Fibroblast of skin of left biceps (primary cell): ENCODE data around the gene HMGCL.
A peak's percentile ranks its signal among the peaks of the same experiment; 100 is the strongest.
"Not testable (repeated sequence)": the region's sequence is repeated elsewhere in the genome, so short reads cannot be mapped to it uniquely, and the experiment has no call there.

Experiments
- DNase-seq, 2 experiments: peaks; one replicate each; pipeline ENCODE4 v3.0.0-alpha.2; 2013; ENCODE audit warnings: low read depth in 2 of 2

HMGCL gene

DNA sequence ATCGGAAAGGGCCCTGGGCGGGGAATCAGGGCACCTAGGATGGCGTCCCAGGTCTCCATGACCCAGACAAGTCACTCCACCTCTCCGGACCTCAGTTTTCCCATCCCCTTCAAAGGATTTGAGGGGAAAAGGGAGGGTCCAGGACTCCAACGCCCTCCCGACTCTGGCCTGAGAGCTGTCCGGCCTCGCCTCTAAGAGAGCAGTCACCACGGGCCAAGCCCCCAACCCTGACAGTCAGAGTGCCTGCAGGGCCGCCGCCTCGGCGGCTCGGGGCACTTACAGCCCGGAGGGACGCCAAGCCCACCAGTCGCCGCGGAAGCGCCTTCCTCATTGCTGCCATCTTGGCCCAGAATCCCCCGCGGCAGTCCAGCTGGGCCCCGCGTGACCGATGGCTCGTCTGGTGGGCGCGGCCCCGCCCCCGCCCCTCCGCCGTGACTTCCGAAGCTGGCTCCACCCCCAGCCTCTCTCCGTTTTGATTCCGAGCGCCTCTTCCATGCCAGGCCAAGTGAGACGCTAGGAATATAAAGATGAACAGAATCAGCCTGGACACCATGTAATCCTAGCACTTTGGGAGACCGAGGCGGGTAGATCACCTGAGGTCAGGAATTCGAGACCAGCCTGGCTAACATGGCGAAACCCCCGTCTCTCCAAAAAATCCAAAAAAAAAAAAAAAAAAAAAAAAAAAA lies at the start of gene HMGCL:
Gene HMGCL (minus strand): TSS at position 354 of the 686 bp plus-strand sequence. CDS start 14 bp downstream, at position 340.
- DNase-seq, result peak; percentile 57 to 62

DNA sequence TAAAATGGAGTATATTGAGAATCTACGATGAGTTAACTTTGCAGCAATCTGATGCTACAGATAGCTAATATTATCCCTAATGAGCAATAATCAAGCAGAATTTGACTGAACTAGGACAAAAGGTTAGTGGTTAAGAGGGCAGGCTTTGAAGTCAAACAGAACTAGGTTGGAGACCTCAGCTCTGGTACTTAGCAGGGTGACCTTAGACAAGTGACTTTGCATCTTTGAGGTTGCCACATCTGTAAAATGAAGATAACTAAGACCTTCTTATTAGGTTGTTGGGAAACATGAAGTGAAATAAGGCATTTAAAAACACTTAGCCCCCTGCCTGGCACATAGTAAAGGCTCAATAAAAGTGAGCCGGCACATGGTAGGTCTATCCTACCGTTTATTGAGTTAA lies 47.2 kb upstream of the HMGCL start:
- no peak for DNase-seq

DNA sequence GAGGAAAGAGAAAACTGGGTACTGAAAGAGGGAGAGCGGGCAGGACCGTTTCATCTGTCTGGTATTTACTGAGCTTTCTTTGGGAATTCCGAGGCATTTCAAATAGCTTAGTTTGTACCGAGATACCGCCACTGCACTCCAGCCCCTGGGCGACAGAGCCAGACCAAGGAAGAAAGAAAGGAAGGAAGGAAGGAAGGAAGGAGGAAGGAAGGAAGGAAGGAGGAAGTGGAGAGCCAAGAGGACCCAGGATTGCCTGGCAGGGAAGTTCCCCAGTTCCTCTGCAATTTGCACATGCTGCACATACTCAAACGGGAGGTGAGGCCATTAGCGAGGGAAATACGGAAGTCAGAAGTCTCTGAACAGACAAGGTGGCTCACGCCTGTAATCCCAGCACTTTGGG lies 43.8 kb upstream of the HMGCL start:
- no peak for DNase-seq

DNA sequence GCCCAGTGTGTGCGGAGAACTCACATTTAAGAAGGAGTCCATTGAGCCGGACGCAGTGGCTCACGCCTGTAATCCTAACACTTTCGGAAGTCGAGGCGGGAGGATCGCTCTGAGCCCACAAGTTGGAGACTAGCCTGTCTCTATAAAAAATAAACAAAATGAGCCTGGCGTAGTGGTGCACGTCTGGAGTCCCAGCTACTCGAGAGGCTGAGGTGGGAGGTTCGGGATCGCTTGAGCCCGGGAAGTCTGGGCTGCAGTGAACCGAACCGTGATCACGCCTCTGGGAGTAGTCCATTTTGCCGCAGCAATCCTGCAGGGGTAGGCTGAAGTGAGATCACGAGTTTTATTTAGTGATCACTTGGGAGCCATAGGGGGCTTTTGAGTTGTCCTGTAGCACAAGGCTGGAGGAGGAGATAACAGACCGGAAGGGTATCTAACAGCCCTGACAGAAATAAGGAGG lies 43.4 kb upstream of the HMGCL start:
- DNase-seq, result no peak

DNA sequence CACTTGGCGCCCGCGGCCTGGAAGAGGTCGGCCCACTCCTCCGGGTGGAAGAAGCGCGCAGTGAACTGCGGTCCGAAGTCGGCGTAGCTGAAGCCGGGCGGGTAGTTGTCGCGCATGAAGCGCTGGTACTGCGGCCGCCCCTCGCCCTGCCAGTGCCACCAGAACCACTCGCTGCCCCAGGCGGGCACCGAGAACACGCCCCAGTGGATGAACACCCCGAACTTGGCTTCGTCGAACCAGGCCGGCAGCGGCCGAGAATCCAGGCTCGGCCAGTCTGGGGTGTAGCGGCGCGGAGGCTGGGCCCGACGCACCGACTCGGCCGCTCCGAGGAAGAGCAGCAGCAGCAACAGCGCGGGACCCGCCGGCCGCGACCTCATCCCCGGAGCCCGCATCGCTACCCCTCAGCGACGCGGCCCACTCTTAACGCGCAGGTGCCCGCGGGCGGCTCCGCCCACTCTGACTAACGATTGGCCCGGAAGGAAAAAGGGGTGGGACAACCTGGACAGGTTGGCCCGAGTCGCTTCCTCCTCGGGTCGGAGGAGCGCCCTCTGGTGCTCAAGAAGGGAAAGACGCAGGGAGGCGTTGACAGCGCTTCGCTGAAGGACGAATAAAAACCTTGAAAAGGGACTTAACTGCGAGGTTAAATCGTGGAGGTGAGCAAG lies 42.8 kb upstream of the HMGCL start, which contains the start of gene FUCA1:
Gene FUCA1 (minus strand): TSS at position 396 of the 662 bp plus-strand sequence. CDS start 4 bp downstream, at position 392.
- peak; percentile 37 to 45 for DNase-seq

DNA sequence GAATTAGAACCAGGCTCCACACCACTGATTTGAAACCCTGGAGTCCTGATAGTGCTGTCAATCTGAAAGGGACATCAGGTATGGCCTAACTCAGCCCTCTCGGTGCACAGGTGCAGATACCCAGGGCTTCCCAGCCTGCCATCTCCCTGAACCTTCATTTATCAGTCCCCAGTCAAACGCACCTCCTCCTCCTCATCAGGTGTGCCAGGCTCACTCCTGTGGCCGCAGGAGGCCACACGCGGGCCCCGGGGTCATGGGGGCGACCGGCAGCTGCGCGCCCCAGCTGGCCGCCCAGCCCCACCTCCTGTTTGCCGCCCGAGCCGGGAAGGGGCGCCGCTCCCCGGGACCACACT lies 42.3 kb upstream of the HMGCL start:
- DNase-seq, result no peak

DNA sequence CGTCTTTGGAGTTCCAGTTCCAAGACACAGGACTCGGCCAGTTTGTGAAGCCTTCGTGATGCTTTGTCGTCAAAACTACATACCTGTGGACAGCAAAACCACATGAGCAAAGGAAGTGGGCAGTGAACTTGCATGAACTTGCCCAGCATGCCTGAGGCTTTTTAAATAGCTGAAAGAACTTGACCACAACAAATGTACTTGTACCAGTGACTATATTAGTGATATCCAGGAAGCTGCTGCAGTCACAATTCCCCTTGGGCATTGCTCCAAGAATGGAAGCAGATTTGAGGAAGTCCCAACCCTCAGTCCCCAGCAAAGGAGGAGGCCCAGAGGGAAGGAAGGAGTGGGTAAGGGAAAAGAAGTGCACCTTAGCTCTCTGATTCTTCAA lies 40.3 kb upstream of the HMGCL start:
- DNase-seq, result no peak

DNA sequence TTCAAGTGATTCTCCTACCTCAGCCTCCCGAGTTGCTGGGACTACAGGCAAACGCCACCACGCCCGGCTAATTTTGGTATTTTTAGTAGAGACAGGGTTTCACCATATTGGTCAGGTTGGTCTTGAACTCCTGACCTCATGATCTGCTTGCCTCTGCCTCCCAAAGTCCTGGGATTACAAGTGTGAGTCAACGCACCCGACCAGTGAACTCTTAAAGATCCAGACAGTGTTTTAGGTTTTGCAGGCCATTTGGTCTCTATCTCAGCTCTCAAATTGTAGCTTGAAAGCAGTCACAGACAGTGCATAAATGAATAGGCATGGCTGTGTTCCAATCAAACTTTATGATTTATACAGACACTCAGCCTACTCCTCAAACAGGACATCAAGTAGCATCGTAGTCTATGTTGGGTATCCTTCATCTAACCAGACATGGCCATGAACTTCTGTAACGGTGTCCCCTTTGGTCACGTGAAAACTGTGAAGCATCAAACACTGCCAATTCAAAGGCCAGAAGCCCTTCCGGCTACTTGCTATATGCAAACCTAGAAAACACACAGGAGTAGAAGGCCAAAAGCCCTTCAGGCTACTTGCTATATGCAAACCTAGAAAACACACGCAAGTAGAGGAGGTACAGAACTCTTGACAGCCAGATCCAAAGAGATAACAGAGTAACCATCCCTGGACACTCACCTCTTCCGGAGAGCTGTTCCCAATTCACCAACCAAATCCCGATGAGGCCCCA lies 39.7 kb upstream of the HMGCL start:
- no peak for DNase-seq

DNA sequence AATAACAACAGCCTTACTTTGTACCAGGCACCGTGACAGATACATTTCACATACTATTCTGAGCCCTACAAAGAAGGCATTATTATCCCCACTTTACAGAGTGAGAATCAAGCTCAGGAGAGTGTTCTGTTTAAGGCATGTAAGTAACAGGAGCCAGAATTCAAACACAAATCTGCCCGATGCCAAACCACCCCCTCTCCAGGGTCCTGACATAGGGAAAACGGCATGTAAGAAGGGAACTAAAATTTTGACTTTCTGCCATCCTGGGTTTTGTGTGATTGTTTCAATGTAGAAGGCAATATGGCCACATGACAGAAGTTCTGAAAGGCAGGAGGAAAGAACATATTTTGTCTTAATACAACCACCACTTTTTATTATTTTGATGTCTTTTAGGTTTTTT lies 37.4 kb upstream of the HMGCL start:
- DNase-seq, result no peak

DNA sequence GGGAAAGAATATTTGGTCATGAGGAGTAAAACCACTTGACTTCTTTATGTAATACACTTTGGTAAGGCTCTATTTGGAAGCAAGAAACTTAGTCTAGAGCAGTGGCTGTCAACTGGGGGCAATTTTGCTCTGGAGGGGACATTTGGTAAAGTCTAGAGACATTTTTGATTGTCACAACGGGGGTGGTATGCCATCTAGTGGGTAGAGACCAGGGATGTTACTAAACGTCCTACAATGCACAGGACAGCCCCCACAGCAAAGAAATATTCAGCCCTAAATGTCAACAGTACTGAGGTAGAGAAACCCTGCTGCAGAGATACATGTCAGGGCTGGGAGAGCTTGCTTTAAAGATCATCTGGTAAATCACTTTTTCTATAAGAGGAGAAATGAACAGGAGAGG lies 29.3 kb upstream of the HMGCL start:
- DNase-seq, result no peak

DNA sequence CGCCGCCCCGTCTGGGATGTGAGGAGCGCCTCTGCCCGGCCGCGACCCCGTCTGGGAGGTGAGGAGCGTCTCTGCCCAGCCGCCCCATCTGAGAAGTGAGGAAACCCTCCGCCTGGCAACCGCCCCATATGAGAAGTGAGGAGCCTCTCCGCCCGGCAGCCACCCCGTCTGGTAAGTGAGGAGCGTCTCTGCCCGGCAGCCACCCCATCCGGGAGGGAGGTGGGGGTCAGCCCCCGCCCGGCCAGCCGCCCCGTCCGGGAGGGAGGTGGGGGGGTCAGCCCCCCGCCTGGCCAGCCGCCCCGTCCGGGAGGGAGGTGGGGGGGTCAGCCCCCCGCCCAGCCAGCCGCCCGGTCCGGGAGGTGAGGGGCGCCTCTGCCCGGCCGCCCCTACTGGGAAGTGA lies 27.9 kb upstream of the HMGCL start:
- DNase-seq, result not testable (repeated sequence)

DNA sequence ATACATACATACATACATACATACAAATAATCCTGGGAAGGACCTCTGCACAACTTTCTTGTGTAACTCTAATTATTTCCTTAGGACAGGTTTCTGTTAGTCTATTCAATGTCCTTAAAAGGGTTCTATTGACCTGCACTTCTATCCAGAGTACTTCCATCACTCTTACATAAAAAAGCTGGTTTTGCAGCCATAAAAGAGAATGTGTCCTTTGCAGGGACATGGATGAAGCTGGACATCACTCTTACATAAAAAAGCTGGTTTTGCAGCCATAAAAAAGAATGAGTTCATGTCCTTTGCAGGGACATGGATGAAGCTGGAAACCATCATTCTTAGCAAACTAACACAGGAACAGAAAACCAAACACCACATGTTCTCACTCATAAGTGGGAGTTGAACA lies 26.2 kb upstream of the HMGCL start:
- not testable (repeated sequence) for DNase-seq

DNA sequence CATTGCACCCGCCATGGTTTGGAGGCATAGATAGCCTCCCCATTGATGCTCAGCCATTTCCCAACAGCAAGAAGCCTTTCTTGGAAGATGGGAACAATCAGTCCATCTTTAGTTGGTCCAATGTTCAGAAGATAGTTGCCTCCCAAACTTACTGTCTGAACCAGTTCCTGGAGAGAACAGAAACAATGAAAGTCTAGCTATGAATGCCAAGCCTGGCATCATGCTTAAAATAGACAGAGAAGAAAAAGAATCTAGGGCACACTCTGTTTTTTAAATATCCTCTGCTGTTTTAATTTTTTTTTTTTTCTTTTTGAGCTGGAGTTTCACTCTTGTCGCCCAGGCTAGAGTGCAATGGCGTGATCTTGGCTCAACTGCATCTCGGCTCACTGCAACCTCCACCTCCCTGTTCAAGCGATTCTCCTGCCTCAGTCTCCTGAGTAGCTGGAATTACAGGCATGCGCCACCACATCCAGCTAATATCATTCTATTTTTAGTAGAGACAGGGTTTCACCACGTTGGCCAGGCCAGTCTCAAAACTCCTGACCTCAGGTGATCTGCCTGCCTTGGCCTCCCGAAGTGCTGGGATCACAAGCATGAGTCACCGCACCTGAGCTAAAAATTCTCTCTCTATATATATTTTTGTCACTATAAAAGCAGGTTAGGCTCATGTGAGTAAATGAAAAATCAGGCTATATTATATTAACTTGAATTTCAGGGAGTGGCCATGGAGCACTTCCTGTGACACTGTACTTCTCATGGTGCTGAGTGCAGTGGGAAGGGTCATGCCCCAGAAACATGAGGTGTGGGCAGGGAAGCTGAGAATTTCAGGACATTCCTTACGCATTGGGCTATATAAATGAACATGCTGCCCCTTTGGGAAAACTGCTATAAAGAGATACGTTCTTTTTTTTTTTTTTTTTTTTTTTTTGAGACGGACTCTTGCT lies 23.7 kb upstream of the HMGCL start:
- no peak for DNase-seq

DNA sequence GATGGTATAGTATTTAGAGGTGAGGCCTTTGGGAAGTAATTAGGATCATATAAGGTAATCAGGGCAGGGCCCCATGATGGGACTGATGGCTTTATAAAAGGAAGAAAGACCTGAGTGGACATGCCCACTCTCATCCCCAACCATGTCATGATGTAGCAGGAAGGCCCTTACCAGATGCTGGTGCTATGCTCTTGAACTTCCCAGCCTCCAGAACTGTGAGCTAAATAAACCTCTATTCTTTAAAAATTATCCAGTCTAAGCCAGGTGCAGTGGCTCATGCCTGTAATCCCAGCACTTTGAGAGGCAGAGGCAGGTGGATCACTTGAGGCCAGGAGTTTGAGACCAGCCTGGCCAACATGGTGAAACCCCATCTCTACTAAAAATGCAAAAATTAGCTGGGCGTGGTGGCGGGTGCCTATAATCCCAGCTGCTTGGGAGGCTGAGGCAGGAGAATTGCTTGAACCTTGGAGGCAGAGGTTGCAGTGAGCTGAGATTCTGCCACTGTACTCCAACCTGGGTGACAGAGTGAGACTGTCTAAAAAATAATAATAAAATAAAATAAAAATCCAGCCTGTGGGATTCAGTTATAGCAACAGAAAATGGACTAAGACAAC lies 22.4 kb upstream of the HMGCL start:
- DNase-seq, result not testable (repeated sequence)

DNA sequence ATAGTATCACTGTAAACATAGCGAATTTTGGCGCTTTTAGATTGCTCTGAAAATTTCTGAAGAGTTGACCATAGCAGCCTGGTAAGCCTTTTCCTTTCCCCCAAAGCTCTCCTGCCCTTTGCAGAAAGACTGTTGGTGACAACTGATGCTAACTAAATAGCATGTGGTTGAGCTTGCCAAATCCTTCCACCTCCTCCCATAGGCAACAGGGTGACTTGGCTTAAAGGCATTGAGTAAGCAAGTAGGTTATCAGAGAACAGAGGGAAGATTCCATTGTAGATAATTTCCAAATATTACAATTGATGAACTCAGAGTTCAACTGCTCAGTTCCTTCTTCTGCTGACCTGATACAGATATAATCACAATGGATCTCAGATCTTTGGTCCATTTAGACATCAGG lies 19.9 kb upstream of the HMGCL start:
- DNase-seq, result no peak

DNA sequence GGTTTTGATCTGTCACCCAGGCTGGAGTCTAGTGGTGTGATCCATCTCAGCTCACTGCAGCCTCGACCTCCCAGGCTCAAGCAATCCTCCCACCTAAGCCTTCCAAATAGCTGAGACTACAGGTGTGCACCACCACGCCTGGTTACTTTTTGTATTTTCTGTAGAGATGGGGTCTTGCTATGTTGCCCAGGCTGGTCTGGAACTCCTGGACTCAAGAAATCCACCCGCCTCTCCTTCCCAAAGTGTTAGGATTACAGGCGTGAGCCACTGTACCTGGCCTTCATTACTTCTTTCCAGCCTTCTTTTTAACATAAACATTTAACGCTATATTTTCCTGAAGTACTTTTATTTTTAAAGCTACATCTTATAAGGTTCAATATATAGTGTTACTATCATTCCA lies 18.4 kb upstream of the HMGCL start:
- no peak for DNase-seq

DNA sequence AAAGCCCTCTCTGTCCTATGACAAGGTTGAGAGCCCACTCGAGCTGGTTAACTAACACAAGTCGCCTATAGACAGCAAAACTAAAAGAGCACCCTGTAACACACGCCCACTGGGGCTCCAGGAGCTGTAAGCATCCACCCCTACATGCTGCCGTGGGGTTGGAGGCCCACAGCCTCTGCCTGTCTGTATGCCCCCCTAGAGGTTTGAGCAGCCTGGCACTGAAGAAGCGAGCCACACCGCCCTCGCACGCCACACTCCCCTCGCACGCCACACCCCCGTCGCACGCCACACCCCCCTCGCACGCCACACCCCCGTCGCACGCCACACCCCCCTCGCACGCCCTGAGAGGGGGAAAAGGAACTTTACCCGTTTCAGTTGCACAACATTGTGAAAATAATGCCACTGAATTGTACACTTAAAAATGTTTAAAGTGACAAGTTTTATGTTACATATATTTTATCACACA lies 13.2 kb upstream of the HMGCL start:
- DNase-seq, result no peak

DNA sequence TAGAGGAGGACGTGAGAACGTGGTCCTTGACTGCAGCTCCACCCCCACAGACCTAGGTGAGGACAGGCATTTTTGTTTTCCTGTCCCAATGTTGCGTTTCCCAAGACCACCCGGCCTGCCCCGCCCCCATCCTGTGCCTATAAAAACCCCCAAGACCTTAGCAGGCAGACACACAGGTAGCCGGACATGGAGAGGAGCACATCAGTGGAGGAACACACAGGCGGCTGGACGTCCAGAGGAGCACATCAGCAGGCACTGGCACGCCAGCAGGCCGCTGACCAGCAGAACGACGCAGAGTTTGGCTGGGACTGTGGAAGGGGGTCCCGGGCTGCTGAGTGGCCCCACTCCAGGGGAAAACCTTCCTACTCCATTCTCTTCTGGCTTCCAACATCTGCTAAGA lies 12.7 kb upstream of the HMGCL start:
- no peak for DNase-seq

DNA sequence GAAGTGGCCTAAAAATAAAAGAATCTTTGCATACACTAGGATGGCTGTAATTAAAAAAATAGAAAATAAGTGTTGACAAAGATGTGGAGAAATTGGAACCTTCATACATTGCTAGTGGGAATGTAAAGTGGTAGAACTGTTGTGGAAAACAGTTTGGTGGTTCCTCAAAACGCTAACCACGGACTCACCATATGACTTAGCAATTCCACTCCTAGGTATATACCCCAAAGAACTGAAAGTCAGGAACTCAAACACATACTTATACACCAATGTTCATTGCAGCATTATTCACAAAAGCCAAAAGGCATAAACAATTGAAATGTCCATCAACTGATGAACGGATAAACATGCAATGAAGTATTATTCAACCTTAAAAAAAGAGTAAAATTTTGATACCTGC lies 10.8 kb upstream of the HMGCL start:
- DNase-seq, result no peak

DNA sequence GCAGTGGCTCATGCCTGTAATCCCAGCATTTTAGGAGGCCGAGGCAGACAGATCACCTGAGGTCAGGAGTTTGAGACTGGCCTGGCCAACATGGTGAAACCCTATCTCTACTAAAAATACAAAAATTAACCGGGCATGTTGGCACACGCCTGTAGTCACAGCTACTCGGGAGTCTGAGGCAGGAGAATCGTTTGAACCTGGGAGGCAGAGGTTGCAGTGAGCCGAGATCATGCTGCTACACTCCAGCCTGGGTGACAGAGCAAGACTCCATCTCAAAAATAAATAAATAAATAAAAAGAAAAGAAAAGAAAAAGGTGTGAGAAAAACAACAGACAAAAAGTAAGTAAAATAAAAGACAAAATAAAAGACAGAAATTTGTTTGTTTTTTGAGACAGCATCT lies 8.9 kb upstream of the HMGCL start:
- not testable (repeated sequence) for DNase-seq

DNA sequence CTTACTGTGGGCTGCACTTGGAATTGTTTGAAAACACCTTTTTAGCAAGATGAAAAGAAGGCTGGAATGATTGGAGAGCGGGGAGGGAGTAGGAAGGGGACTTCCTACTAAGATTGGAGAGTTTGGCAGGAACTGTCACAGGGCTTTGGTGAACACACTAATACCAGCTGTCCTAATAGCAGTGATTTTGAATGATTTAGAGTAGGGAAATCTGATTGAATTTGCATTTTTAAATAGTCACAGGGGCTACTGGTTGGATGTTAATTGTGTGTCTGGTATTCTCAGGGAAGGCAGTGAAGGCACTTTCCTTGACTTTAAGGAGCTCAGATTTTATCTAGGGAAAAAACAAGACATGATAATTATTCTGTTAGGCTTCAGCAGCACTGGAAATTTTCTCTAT lies 2.5 kb upstream of the HMGCL start:
- no peak for DNase-seq
